Pancreas (tissue), 10 donors: ENCODE results near the gene NKD2. TPM values are rescaled to one million over a fixed set of nuclear protein-coding genes. Genes with fewer than 3 reads are reported as not detected.

Source experiments
- ATAC-seq, 4 donors: fragments of 200-7000 bp; cut with Tn5 transposase; one replicate each; pipeline versions ENCODE4 v1.8.0 to v1.9.1; 2020; ENCODE audit warnings: mild to moderate bottlenecking in 4 of 4, moderate library complexity in 4 of 4
- DNase-seq, 6 donors: peaks; one replicate each; pipeline ENCODE4 v3.0.0-alpha.2; 2020
- FAIRE-seq: peaks from 2 replicates; lab custom pipeline; 2012; peaks lifted over from hg19 to GRCh38; lab: Jason Lieb, UNC
- H3K27ac ChIP-seq, 4 donors: fragments of 200-600 bp; sonication (generic); 1 replicate in 3 of 4; 2 replicates in 1 of 4; pipeline versions ENCODE4 v1.5.0 to v1.8.0; 2020
- H3K27me3 ChIP-seq, 4 donors: fragments of 200-600 bp; one replicate each; pipeline ENCODE4 v1.8.0; 2021
- H3K36me3 ChIP-seq, 3 donors: fragments of 200-600 bp; sonication (generic) in 1 of 3; one replicate each; pipeline versions ENCODE4 v1.5.0 to v1.8.0; 2020 to 2021
- H3K4me1 ChIP-seq, 3 donors: fragments of 200-600 bp; one replicate each; pipeline ENCODE4 v1.8.0; 2021
- H3K4me3 ChIP-seq, 4 donors: fragments of 200-600 bp; sonication (generic) in 2 of 4; one replicate each; pipeline versions ENCODE4 v1.5.0 to v1.8.0; 2020 to 2021
- H3K9me3 ChIP-seq, 4 donors: fragments of 200-600 bp; one replicate each; pipeline ENCODE4 v1.8.0; 2021
- WGBS, 2 donors: extraction: QIAGEN DNeasy Blood & Tissue Kit; methylation state at CpG; one replicate each; pipeline ENCODE4 v1.1.7; 2013; 5-methylcytosine and 5-hydroxymethylcytosine counted together
- intact Hi-C, 3 donors: fragments of 100-400 bp; cut with DNase I; formaldehyde crosslinking; loops; one replicate each; pipeline versions ENCODE4 v1.11.1 to v1.14.2; 2022
- polyA plus RNA-seq, 2 donors: library from polyadenylated mRNA; stranded (reverse); fragments of 200-250 nt; gene quantifications; one replicate each; pipeline ENCODE4 v1.2.3, GENCODE V29; 2013
- total RNA-seq, 6 donors: library from RNA; stranded (reverse); fragmentation: NEBNext Ultra II Directional in 4 of 6; extraction: Animal tissue kit (Norgen Biotek cat#: 25700) in 4 of 6; gene quantifications; one replicate each; pipeline versions ENCODE4 v1.2.1 to v1.2.4, GENCODE V29; 2021 to 2023
- TF ChIP-seq, protein P1 (sequence below), 4 donors: fragments of 200-600 bp; sonication (generic) in 3 of 4; IDR thresholded peaks; one replicate each; pipeline versions ENCODE4 v1.5.0 to v1.8.0; 2021; ENCODE audit warnings: antibody characterized with exemption in 4 of 4
- donor health status: healthy with polysubstance abuse.
- donor health status: DM: no; HTN: no; CAD: no; lungs with moderate emphysema.
- donor health status: DM: no; HTN: no; CAD: no.
- donor health status: control.
- donor health status: control.
- donor health status: Bipolar disorder and iron deficiency.
- donor health status: DM: yes; HTN: yes; CAD: no.
- donor health status: DM: no; HTN: no; CAD: no.
- donor health status: DM: no; HTN: no; CAD: no.
- donor health status: DM: yes; HTN: yes; CAD: no.

Gene NKD2
- total and polyA plus RNA-seq, 8 donors = 1.8 to 18.6 (median 4.3) TPM

DNA sequence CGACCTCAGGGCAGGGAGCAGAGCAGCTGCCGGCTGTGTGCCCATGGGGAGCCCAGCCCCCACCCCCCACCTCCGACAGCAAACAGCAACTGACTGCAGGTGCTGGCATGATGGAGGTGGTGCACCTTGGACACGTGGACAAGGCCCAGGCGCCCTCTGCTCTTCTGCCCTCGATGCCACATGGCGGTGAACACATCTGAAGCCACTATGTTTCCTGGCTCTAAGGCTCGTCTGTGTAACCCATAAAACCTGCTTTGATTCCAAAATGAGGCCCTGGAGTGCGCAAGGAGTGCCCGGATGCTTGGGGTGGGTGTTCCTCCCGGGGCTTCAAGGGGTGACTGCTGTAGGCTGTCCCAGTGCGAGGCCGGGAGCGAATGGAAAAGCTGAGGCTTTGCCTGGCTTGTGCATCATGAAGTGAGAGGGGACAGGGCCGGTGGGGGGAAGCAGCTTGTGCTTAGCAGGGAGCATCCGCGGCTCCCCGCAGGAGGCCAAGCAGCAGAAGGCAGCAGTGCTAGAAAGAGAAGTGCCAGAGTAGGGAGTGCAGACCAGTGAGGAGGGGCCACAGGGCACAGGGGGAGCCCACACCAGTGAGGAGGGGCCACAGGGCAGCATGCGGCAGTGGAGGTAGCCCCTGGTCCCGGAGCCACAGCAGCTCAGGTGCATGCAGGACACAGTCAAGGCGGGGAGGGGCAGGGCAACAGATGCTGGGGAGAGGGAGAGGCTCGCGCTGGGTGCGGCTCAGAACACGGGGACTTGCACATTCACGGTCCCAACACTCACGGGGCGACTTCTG lies 30.0 kb downstream of the NKD2 start:
- DNase-seq = peak in 3 of 6 donors; percentile 15 to 47 (median 43)
- WGBS, 2 donors = 83 to 84% methylated on average over 28 of the region's 28 CpGs
- Histone ChIP-seq H3K4me1 (no peaks in the 10 kb centered on the region), H3K36me3 (no peaks in the 10 kb centered on the region), H3K4me3 (no peak overlapping the region), H3K27me3 (no peaks in the 10 kb centered on the region), H3K27ac (no peak overlapping the region), H3K9me3 (no peaks in the 10 kb centered on the region)
- intact Hi-C loops = no loop called here
- TF ChIP-seq, protein P1, sequence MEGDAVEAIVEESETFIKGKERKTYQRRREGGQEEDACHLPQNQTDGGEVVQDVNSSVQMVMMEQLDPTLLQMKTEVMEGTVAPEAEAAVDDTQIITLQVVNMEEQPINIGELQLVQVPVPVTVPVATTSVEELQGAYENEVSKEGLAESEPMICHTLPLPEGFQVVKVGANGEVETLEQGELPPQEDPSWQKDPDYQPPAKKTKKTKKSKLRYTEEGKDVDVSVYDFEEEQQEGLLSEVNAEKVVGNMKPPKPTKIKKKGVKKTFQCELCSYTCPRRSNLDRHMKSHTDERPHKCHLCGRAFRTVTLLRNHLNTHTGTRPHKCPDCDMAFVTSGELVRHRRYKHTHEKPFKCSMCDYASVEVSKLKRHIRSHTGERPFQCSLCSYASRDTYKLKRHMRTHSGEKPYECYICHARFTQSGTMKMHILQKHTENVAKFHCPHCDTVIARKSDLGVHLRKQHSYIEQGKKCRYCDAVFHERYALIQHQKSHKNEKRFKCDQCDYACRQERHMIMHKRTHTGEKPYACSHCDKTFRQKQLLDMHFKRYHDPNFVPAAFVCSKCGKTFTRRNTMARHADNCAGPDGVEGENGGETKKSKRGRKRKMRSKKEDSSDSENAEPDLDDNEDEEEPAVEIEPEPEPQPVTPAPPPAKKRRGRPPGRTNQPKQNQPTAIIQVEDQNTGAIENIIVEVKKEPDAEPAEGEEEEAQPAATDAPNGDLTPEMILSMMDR (IDR thresholded peaks at IDR 0.05) = no peak
- no peak for ATAC-seq
- FAIRE-seq = no peak

DNA sequence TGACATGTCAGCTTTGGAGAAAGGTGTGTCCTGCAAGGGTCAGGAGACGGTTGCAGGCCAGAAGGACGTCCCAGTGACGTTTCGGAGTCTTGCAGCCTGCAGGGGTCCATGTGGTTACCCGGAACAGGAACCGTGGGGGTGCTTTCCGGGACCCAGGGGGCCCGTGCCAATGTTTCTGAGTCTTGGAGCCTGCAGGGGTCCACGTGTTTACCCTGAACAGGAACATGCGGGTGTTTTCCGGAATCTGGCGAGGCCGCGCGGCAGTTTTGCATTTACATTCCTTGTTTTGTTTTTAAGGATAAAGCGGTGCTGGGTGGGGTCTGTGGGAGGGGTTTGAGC lies 30.6 kb downstream of the NKD2 start:
- H3K9me3 ChIP-seq = no peaks in the 10 kb centered on the region
- intact Hi-C loops = no loop called here
- no peak overlapping the region for H3K4me3 ChIP-seq
- no peaks in the 10 kb centered on the region for H3K36me3 ChIP-seq
- 78% methylated on average over 16 of the region's 16 CpGs for WGBS, 2 donors
- no peak overlapping the region for H3K27ac ChIP-seq
- TF ChIP-seq, protein P1 (IDR thresholded peaks at IDR 0.05) = no peak
- FAIRE-seq (no peak), DNase-seq (peak in 1 of 6 donors; percentile 43), ATAC-seq (no peak)
- H3K27me3 ChIP-seq = no peaks in the 10 kb centered on the region
- H3K4me1 ChIP-seq = no peaks in the 10 kb centered on the region

DNA sequence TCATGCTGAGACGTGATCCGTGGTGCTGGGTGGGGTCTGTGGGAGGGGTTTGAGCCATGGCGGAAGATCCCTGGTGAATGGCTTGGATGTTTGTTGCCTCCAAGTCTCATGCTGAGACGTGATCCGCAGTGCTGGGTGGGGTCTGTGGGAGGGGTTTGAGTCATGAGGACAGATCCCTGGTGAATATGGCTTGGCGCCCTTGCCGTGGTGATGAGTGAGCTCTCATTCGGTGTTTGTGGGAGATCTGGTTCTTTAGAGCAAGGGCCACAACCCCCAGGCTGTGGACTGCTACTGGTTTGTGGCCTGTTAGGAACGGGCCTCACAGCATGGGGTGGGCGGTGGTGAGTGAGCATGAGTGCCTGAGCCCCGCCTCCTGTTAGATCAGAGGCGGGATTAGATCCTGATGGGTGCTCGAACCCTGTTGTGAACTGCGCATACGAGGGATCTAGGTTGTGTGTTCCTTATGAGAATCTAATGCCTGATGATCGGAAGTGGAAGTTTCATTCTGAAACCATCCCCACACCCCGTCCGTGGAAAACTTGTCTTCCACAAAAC lies 31.2 kb downstream of the NKD2 start:
- no peak for ATAC-seq
- Histone ChIP-seq H3K36me3 (no peaks in the 10 kb centered on the region), H3K27me3 (no peaks in the 10 kb centered on the region), H3K4me1 (no peaks in the 10 kb centered on the region), H3K27ac (no peak overlapping the region), H3K9me3 (no peaks in the 10 kb centered on the region), H3K4me3 (no peak overlapping the region)
- WGBS, 2 donors = 91 to 92% methylated on average over 17 to 18 of the region's 18 CpGs
- DNase-seq = peak in 2 of 6 donors; percentile 12 to 18
- intact Hi-C loops = no loop called here
- no peak for FAIRE-seq
- TF ChIP-seq, protein P1 (IDR thresholded peaks at IDR 0.05) = no peak

DNA sequence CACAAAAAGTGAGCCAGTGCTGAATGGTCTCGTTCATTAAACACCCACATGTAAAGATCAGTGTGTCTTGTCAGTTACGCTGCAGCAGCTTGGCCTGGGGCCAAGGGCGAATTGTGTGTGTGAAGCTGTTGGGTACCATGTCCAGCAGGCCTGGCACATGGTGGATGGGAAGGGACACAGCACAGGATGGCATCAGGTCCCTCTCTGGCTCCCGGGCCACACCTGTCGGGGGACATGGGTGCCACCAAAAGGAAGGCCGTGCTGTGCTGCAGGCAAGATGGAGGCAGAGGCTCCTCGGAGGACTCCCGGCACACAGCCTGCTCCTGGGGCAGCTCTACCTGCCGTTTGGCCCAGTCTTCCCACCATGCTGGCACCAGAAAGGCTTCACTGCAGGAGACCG lies 32.0 kb downstream of the NKD2 start:
- Histone ChIP-seq H3K27ac (no peak overlapping the region), H3K4me3 (no peak overlapping the region), H3K9me3 (no peaks in the 10 kb centered on the region), H3K36me3 (no peaks in the 10 kb centered on the region), H3K27me3 (no peaks in the 10 kb centered on the region), H3K4me1 (no peaks in the 10 kb centered on the region)
- DNase-seq (peak in 3 of 6 donors; percentile 38 to 54 (median 49)), ATAC-seq (no peak), FAIRE-seq (no peak)
- intact Hi-C loops = no loop called here
- TF ChIP-seq, protein P1 (IDR thresholded peaks at IDR 0.05) = no peak
- WGBS, 2 donors = 86 to 92% methylated on average over 10 of the region's 10 CpGs
